Hematopoietic multipotent progenitor cell (in vitro differentiated cells): Measurements from ENCODE around the gene TSGA10IP. TPM values are rescaled to one million over a fixed set of nuclear protein-coding genes. Genes with fewer than 3 reads are reported as not detected.

Experiments used
- DNase-seq, 3 donors: peaks; one replicate each; pipeline ENCODE4 v3.0.0-alpha.2; 2011 to 2015; ENCODE audit warnings: low read depth in 2 of 3, low spot score in 2 of 3
- total RNA-seq: library from RNA; depleted of rRNA; stranded (reverse); fragments of >200 nt; gene quantifications from one replicate; pipeline ENCODE4 v1.2.3, GENCODE V29; 2012

TSGA10IP gene
- total RNA-seq, 1 donor: not detected

DNA sequence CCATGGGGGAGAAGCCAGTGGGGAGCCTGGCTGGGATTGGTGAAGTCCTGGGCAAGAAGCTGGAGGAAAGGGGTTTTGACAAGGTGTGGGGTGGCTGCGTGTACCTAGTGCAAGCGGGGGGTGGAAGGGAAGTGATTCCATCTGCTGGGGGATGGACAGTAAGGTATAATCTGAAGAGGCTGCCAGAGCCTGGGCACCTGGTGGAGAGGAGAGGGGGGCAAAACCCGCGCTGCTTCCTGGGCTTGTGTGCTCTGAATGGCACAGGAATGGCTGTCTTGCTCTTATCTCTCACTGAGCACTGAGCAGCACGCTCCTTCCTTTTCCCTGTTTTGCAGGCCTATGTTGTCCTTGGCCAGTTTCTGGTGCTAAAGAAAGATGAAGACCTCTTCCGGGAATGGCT, 58.0 kb downstream of the TSGA10IP start:
- no peak for DNase-seq

DNA sequence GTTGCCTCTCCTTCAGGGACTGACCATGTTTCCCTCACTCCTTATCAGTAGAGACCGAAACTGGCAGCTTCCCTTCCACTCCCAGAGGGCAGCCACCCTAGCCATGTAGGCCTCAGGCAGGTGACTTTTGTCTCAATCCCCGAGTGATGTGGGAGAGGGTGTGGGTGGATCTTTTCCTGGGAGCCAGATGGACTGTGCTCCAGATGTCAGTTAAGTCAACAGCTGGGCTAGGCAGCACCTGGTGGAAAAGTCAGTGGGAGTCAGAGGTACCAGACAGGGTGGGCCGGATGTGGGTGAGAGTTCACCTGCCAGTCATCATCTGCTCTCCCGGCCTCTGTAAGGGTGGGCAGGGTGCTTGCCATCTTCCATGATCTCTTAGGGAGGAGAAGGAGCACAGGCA, 58.9 kb downstream of the TSGA10IP start:
- DNase-seq: no peak

DNA sequence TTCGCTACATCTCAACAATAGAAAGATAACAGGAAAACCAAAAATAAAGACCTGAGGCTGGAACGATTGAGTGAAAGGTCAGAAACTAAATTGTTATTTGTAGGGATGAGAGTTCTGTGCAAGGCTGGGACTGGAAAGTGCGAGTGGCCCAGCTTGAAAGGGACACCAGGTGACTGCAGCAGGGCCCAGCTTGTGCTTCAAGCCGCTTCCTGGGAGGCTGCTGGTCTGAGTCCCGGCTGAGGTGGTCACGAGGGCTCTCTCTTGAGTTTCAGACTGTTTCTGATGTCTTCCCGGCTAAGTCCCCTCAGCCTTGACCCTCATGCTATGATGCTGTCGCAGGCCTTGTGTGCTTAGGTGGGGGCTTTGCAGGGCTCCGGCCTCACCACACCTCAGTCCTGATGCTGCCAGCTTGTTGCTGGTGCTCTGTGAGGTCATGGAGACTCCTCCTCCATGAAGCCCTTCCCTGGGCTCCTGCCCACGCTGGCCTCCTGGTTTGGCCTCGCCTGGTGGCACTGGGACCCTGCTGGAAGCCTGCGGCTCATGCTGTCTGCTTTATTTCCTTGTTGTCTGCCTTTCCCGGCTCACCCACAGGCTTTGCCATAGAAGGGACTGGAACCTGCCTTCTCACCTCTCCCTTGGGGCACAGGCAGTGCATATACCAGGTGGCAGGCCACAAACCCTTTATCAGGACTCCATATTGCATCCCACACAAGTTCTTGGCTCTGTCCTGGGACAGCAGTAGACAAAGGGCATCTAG, 61.0 kb downstream of the TSGA10IP start:
- no peak for DNase-seq

DNA sequence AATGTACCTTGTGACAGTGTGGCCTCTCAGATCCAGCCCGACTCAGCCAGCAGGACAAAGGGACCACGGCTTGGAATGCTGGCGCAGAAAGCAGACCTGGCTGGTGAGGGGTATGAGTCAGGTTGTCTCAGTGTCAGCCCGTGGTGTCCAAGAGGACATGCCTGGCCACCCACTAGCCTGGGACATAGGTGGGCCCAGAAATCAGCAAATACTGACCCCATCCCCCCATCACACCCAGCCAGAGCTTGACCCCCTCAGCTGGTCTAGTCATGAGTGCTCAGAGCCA, 61.6 kb downstream of the TSGA10IP start:
- DNase-seq: no peak

DNA sequence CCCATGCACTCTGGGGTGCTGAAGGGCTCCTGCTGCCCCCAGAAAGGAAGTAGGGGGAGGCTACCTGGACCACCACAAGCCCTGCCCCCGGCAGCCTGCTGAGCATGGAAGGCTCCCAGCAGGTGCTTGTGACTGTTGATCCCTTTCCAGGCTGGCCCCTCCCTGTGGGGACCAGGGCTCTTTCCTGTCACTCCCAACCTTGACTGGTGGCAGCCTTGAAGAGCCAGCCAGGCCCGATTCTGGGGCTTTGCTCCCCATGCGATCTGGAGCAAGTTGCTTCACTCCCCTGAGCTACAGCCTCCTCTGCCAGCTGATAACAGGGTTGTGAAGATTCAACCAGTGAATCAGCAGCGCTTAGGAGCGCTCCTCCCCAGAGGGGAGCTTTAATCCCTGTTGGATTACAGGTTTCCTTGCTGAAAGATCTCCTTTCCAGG, 61.9 kb downstream of the TSGA10IP start:
- DNase-seq: no peak

DNA sequence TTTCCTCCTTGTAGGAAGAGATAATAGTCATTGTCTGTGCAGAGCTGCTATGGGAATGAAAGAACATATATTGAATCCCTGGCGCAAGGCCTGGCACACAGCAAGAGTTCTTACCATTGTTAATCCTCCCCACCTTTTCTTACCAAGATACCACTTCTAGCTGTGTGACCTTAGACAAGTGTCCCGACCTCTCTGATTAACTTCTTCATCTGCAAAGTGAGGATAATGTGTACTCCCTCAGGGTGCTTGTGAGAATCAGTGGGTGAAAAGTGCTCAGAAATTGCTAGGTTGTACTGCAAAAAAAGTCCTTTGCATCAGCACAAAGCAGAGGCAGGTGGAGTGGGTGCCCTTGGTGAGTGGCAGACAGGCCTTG, 62.8 kb downstream of the TSGA10IP start:
- DNase-seq: no peak

DNA sequence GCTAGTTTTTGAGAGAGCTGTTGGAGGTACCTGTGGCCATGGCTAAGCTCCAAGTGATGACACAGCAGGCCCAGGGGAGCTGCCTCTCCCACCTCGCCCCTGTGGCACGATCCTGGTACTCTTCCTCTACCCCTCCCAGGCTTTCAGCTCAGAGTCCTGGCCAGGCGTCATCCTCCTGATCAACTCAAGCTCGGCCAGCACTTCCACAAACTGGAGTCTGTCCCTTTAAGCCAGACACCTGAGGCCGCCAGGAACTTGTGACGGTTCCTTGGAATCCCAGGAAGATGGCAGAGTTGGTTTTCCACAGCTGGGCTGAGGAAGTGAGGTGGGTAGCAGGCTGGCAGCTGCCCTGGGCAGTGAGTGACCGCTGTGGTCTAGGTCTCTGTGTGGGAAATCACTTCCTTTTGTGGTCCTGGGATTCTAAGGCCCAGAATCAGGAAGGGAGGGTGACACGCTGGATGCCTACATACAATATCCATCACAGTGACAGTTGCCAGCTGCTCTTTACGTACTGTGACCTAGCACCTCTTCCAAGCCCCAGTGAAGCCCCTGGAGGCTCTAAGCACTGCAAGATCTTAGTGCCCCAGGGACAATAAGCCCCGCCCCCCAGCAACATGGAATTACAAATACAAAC, 63.3 kb downstream of the TSGA10IP start:
- DNase-seq: no peak

Other genes with a start within 250 kb of the TSGA10IP start
- gene KAT5, start 233.2 kb upstream of the TSGA10IP start, total RNA-seq: 75.7 TPM
- gene RNASEH2C, start 224.7 kb upstream of the TSGA10IP start, total RNA-seq: 77.8 TPM
- 16.2 TPM for gene AP5B1, start 164.5 kb upstream of the TSGA10IP start, total RNA-seq
- 0.27 TPM for gene OVOL1, start 158.4 kb upstream of the TSGA10IP start, total RNA-seq
- 4.3 TPM for gene SNX32, start 111.5 kb upstream of the TSGA10IP start, total RNA-seq
- gene CFL1, start 87.3 kb upstream of the TSGA10IP start, total RNA-seq: 701 TPM
- 85.1 TPM for gene MUS81, start 85.0 kb upstream of the TSGA10IP start, total RNA-seq
- 13.7 TPM for gene EFEMP2, start 72.7 kb upstream of the TSGA10IP start, total RNA-seq
- 95.9 TPM for gene CTSW, start 65.6 kb upstream of the TSGA10IP start, total RNA-seq
- 193 TPM for gene FIBP, start 57.0 kb upstream of the TSGA10IP start, total RNA-seq
- gene CCDC85B, start 54.8 kb upstream of the TSGA10IP start, total RNA-seq: 43.6 TPM
- gene FOSL1, start 45.1 kb upstream of the TSGA10IP start, total RNA-seq: 24.5 TPM
- 52.8 TPM for gene C11orf68, start 26.4 kb upstream of the TSGA10IP start, total RNA-seq
- 104 TPM for gene DRAP1, start 26.1 kb upstream of the TSGA10IP start, total RNA-seq
- 62.2 TPM for gene SART1, start 16.3 kb downstream of the TSGA10IP start, total RNA-seq
- 22.6 TPM for gene EIF1AD, start 56.7 kb downstream of the TSGA10IP start, total RNA-seq
- gene BANF1, start 57.0 kb downstream of the TSGA10IP start, total RNA-seq: 21.5 TPM
- gene CST6, start 66.5 kb downstream of the TSGA10IP start, total RNA-seq: not detected
- gene CATSPER1, start 81.0 kb downstream of the TSGA10IP start, total RNA-seq: 0.27 TPM
- gene GAL3ST3, start 103.7 kb downstream of the TSGA10IP start, total RNA-seq: 3.2 TPM
- 197 TPM for gene SF3B2, start 106.9 kb downstream of the TSGA10IP start, total RNA-seq
- 75.9 TPM for gene PACS1, start 124.8 kb downstream of the TSGA10IP start, total RNA-seq